Measurements from ENCODE around the gene RSPO3. TPM values are rescaled to one million over a fixed set of nuclear protein-coding genes. Genes with fewer than 3 reads are reported as not detected.

The RSPO3 gene
- total and polyA plus RNA-seq, 2 of the 13 experiments (the other 11 are each of a cell fraction or from before 2014, with no cell fraction given): not detected

DNA sequence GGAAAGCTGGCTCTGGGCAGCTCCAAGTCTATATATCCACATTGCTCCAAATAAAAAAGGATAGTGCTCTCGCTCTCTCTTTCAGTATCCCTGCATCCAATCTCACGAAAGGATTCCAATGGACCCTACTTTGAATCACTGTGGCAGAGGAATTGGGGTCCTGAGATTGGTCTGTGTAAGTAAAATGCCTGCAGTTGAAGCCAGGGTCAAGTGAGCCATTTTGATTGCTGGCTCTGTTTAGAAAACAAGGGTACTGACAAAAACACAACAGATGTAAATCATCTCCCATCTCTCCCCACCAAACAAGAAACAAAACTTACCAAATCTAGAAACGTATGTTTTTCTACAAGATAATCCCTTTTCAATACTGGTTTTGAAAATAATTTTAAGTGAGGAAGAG, 45.6 kb downstream of the RSPO3 start (continued):
- TF ChIP-seq, protein P1, sequence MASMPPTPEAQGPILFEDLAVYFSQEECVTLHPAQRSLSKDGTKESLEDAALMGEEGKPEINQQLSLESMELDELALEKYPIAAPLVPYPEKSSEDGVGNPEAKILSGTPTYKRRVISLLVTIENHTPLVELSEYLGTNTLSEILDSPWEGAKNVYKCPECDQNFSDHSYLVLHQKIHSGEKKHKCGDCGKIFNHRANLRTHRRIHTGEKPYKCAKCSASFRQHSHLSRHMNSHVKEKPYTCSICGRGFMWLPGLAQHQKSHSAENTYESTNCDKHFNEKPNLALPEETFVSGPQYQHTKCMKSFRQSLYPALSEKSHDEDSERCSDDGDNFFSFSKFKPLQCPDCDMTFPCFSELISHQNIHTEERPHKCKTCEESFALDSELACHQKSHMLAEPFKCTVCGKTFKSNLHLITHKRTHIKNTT (CRISPR knock-in tag; IDR thresholded peaks at IDR 0.05): no peak
- no peak for TF ChIP-seq ZNF282 (IDR thresholded peaks at IDR 0.05; ENCODE audit: partially characterized antibody)
- TF ChIP-seq ZFP62 (CRISPR knock-in tag; IDR thresholded peaks at IDR 0.05): no peak
- TF ChIP-seq ZMYM2 (CRISPR knock-in tag; IDR thresholded peaks at IDR 0.05): no peak

DNA sequence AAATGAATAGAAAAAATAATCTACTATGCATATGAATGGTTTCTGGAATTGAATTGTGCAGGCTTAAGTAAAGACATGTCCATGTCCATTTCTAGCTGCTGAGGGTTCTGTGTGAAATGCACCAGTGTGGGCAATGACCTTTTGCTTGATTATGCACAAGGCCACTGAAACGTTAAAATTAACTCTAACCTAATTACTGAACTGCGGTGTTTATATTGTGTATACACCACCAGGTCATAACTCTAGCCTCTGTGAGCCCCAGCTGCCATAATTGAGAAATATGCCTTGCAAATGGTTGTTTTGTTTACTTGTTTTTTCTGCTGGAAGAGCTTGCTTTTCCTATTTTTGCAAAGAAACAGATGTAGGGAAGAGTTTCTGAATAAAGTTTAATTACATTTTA, 46.1 kb downstream of the RSPO3 start:
- WGBS (ENCODE audit: low lambda C conversion rate): 0% methylated on average over 2 of the region's 2 CpGs
- Histone ChIP-seq H3K9me3 (ENCODE audit: low read length) (no peaks in the 10 kb centered on the region), H2AFZ (ENCODE audit: low read length) (no peak overlapping the region), H3K9ac (ENCODE audit: insufficient read depth, low read depth, low read length) (no peak overlapping the region), H3K4me1 (ENCODE audit: insufficient read depth, low read length) (no peaks in the 10 kb centered on the region), H3K36me3 (replicated peaks in 1 of 2; ENCODE audit: control insufficient read depth in 1 of 2, insufficient read depth in 2 of 2, low read length in 2 of 2) (no peaks in the 10 kb centered on the region), H3K27ac (ENCODE audit: extremely low read length, insufficient read depth, low read length) (no peak overlapping the region), H3K4me3 (replicated peaks in 1 of 3; ENCODE audit: insufficient read depth in 1 of 3, low read depth in 2 of 3, low read length in 3 of 3) (no peak overlapping the region), H3K79me2 (ENCODE audit: insufficient read depth, low read length) (no peaks in the 10 kb centered on the region), H3K4me2 (ENCODE audit: low read depth, low read length) (no peak overlapping the region), H4K20me1 (ENCODE audit: insufficient read depth, low read length) (no peaks in the 10 kb centered on the region), H3K27me3 (ENCODE audit: control insufficient read depth in 1 of 2, insufficient read depth in 2 of 2, low read length in 2 of 2) (no peaks in the 10 kb centered on the region)
- CTCF ChIA-PET (ENCODE audit: low intra/inter-chr PET ratio, low total read pairs): no interaction called here
- DNase-seq (ENCODE audit: low spot score) (no peak), ATAC-seq (no peak), FAIRE-seq (no peak)
- intact Hi-C loops (cut with micrococcal nuclease; ENCODE audit: unreplicated experiment): no loop called here
- no peak for TF ChIP-seq ZNF674 (CRISPR knock-in tag; IDR thresholded peaks at IDR 0.05; ENCODE audit: low read depth)
- TF ChIP-seq SAP130 (CRISPR knock-in tag; IDR thresholded peaks at IDR 0.05; ENCODE audit: low read depth): no peak
- TF ChIP-seq GABPA (IDR thresholded peaks at IDR 0.05; ENCODE audit: low read depth, low read length): no peak
- no peak for TF ChIP-seq GABPA (CRISPR knock-in tag; IDR thresholded peaks at IDR 0.05; ENCODE audit: low read depth)
- no peak for TF ChIP-seq THYN1 (CRISPR knock-in tag; IDR thresholded peaks at IDR 0.05; ENCODE audit: borderline replicate concordance, low read depth)
- TF ChIP-seq ZBTB20 (CRISPR knock-in tag; IDR thresholded peaks at IDR 0.05; ENCODE audit: borderline replicate concordance, low read depth): no peak
- no peak for TF ChIP-seq TARDBP (CRISPR knock-in tag; IDR thresholded peaks at IDR 0.05)
- no peak for TF ChIP-seq WIZ (CRISPR knock-in tag; IDR thresholded peaks at IDR 0.05)
- BruUV-seq (replicated peaks): no TSS peak
- in situ Hi-C loops (cut with HindIII; ENCODE audit: extremely low pct_ligation_motif_present, low pct_unique_long_range_greater_than_20kb): no loop called here
- POLR2A ChIA-PET: no interaction called here

Data from HepG2 (cell line).